ENCODE results near the gene LRIG1.

The LRIG1 gene

GRCh38 chr3:66485291-66485968 lies 15.4 kb downstream of the LRIG1 start:
- no peak overlapping the region for H3K4me3 ChIP-seq (ENCODE audit: control insufficient read depth, low read depth, low read length)
- TF ChIP-seq CTCF (IDR thresholded peaks at IDR 0.05; ENCODE audit: control insufficient read depth, insufficient read depth, low read depth, low read length, missing control alignments) = no peak
- no peak for DNase-seq (ENCODE audit: low read depth)

- H3K4me3 ChIP-seq (ENCODE audit: control insufficient read depth, low read depth, low read length) = no peak overlapping the region
- no peak for DNase-seq (ENCODE audit: low read depth)
- no peak for TF ChIP-seq CTCF (IDR thresholded peaks at IDR 0.05; ENCODE audit: control insufficient read depth, insufficient read depth, low read depth, low read length, missing control alignments)
These were observed 16.5 kb downstream of the LRIG1 start for GRCh38 chr3:66484106-66484844.

GRCh38 chr3:66483409-66483906 lies 17.4 kb downstream of the LRIG1 start:
- no peak overlapping the region for H3K4me3 ChIP-seq (ENCODE audit: control insufficient read depth, low read depth, low read length)
- DNase-seq (ENCODE audit: low read depth) = no peak
- TF ChIP-seq CTCF (IDR thresholded peaks at IDR 0.05; ENCODE audit: control insufficient read depth, insufficient read depth, low read depth, low read length, missing control alignments) = no peak

GRCh38 chr3:66483006-66483405 lies 17.8 kb downstream of the LRIG1 start:
- DNase-seq (ENCODE audit: low read depth) = no peak
- no peak for TF ChIP-seq CTCF (IDR thresholded peaks at IDR 0.05; ENCODE audit: control insufficient read depth, insufficient read depth, low read depth, low read length, missing control alignments)
- H3K4me3 ChIP-seq (ENCODE audit: control insufficient read depth, low read depth, low read length) = no peak overlapping the region

- no peak overlapping the region for H3K4me3 ChIP-seq (ENCODE audit: control insufficient read depth, low read depth, low read length)
- no peak for DNase-seq (ENCODE audit: low read depth)
- TF ChIP-seq CTCF (IDR thresholded peaks at IDR 0.05; ENCODE audit: control insufficient read depth, insufficient read depth, low read depth, low read length, missing control alignments) = no peak
These were observed 18.8 kb downstream of the LRIG1 start for GRCh38 chr3:66482018-66482404.

GRCh38 chr3:66481071-66482017 lies 19.5 kb downstream of the LRIG1 start:
- DNase-seq (ENCODE audit: low read depth) = no peak
- H3K4me3 ChIP-seq (ENCODE audit: control insufficient read depth, low read depth, low read length) = no peak overlapping the region
- TF ChIP-seq CTCF (IDR thresholded peaks at IDR 0.05; ENCODE audit: control insufficient read depth, insufficient read depth, low read depth, low read length, missing control alignments) = no peak

All from AG09309 (cell line).